Measurements from ENCODE around the gene OPN4. TPM values are rescaled to one million over a fixed set of nuclear protein-coding genes. Genes with fewer than 3 reads are reported as not detected.

OPN4 gene
- total and polyA plus RNA-seq, 2 of the 8 experiments (the other 6 are each of a cell fraction or from before 2014, with no cell fraction given), result not detected

GRCh38 chr10:86661161-86662025 lies 7.0 kb downstream of the OPN4 start:
- H3K23me2 ChIP-seq (ENCODE audit: low read depth, low read length), result no peaks in the 10 kb centered on the region
- H4K20me1 ChIP-seq (replicated peaks in 1 of 2; ENCODE audit: control insufficient read depth in 1 of 2, insufficient read depth in 2 of 2, low read length in 2 of 2), result no peaks in the 10 kb centered on the region
- H3K4ac ChIP-seq (replicated peaks; ENCODE audit: insufficient read length, low read depth, low read length), result no peak overlapping the region
- ChIA-PET POLR2A (ENCODE audit: partially characterized antibody) (no interaction called here), CTCF (ENCODE audit: partially characterized antibody) (interaction anchor here (0.6 to 13.4 kb wide), 11 partner anchors 11 to 305 kb away, joined by 3 to 105 read pairs (median 7); no protein-coding TSS in a partner anchor)
- H4K5ac ChIP-seq (ENCODE audit: insufficient read length, low read depth, low read length), result no peak overlapping the region
- H4K91ac ChIP-seq (replicated peaks; ENCODE audit: insufficient read length, low read length), result no peak overlapping the region
- H3K4me1 ChIP-seq (replicated peaks in 1 of 4; ENCODE audit: control insufficient read depth in 3 of 4, insufficient read depth in 4 of 4, low read length in 3 of 4), result peaks cover 0 to 5% (median 0%) of the 10 kb centered on the region in 4 experiments; a peak in 2 of 7 replicates
- H3K9ac ChIP-seq (replicated peaks in 1 of 4; ENCODE audit: extremely low read depth in 1 of 4, low read depth in 3 of 4, low read length in 3 of 4), result no peak overlapping the region
- no peak overlapping the region for H3K4me2 ChIP-seq (ENCODE audit: insufficient read depth in 1 of 2, low read depth in 2 of 2, low read length in 2 of 2)
- no peak overlapping the region for H2BK15ac ChIP-seq (ENCODE audit: low read length)
- no peak overlapping the region for H3K4me3 ChIP-seq (ENCODE audit: extremely low read depth in 1 of 4, insufficient read depth in 2 of 4, low read depth in 3 of 4, low read length in 4 of 4)
- no peak overlapping the region for H2BK12ac ChIP-seq (ENCODE audit: low read depth, low read length)
- 86% methylated on average over 16 of the region's 17 CpGs; no CpG with 5 or more reads in 1 of the 2 experiments for WGBS, 2 experiments (ENCODE audit: extremely low coverage in 1 of 2, insufficient coverage in 1 of 2, insufficient read length in 1 of 2, insufficient replicate concordance in 2 of 2, low coverage in 1 of 2, low lambda C conversion rate in 2 of 2, missing lambda C conversion rate in 1 of 2)
- H3K79me2 ChIP-seq (ENCODE audit: control insufficient read depth in 1 of 2, insufficient read depth in 2 of 2, low read length in 2 of 2), result no peaks in the 10 kb centered on the region
- H4K8ac ChIP-seq (ENCODE audit: extremely low read depth, insufficient read depth, low read length), result no peak overlapping the region
- no peak overlapping the region; the same call in 1 of the 2 replicates for H3K18ac ChIP-seq (ENCODE audit: extremely low read depth, low read length)
- no peak overlapping the region for H3K27ac ChIP-seq (ENCODE audit: low read depth, low read length)
- no peak overlapping the region for H2AK5ac ChIP-seq (ENCODE audit: low read depth, low read length)
- no peak overlapping the region for H3K14ac ChIP-seq (ENCODE audit: insufficient read length)
- H3K27me3 ChIP-seq (replicated peaks in 1 of 4; ENCODE audit: control insufficient read depth in 3 of 4, extremely low read depth in 1 of 4, insufficient read depth in 3 of 4, low read length in 3 of 4), result no peaks in the 10 kb centered on the region
- H3K23ac ChIP-seq (ENCODE audit: insufficient read length), result no peak overlapping the region
- no peak overlapping the region for H2AFZ ChIP-seq (ENCODE audit: low read length)
- H2BK5ac ChIP-seq (ENCODE audit: low read depth, low read length), result no peak overlapping the region
- H3K56ac ChIP-seq (replicated peaks; ENCODE audit: insufficient read length, low read depth, low read length), result no peak overlapping the region
- no peak overlapping the region for H2BK20ac ChIP-seq (ENCODE audit: low read length)
- FAIRE-seq (no peak), DNase-seq (ENCODE audit: low read depth in 1 of 2, low spot score in 2 of 2) (no peak)
- no peaks in the 10 kb centered on the region for H3K36me3 ChIP-seq (ENCODE audit: control insufficient read depth in 2 of 4, insufficient read depth in 4 of 4, low read length in 3 of 4)
- no peak overlapping the region for H2BK120ac ChIP-seq (replicated peaks; ENCODE audit: low read depth, low read length)
- no peaks in the 10 kb centered on the region for H3K9me3 ChIP-seq (ENCODE audit: insufficient read depth in 2 of 2, low read depth in 1 of 2, low read length in 1 of 2)
- no peaks in the 10 kb centered on the region for H3K79me1 ChIP-seq (ENCODE audit: low read depth, low read length)
- no peak for TF ChIP-seq MAX (IDR thresholded peaks at IDR 0.05)
- no peak for TF ChIP-seq CBX8 (IDR thresholded peaks at IDR 0.05; ENCODE audit: borderline replicate concordance, low read depth, low read length)
- no peak for TF ChIP-seq HDAC2 (IDR thresholded peaks at IDR 0.05; ENCODE audit: borderline replicate concordance in 1 of 2, low read depth in 2 of 2, low read length in 2 of 2)
- TF ChIP-seq EP300 (IDR thresholded peaks at IDR 0.05; ENCODE audit: borderline replicate concordance in 1 of 2, low read depth in 2 of 2, low read length in 2 of 2), result no peak
- no peak for TF ChIP-seq SIX5 (IDR thresholded peaks at IDR 0.05; ENCODE audit: low read depth, low read length)
- no peak for TF ChIP-seq KDM5A (IDR thresholded peaks at IDR 0.05; ENCODE audit: low read length)
- no peak for TF ChIP-seq BCL11A (IDR thresholded peaks at IDR 0.05; ENCODE audit: low read depth in 2 of 2, low read length in 2 of 2)
- no peak for TF ChIP-seq RAD21 (IDR thresholded peaks at IDR 0.05 in 1 of 2, conservative IDR thresholded peaks at IDR 0.05 in 1 of 2; ENCODE audit: low read depth in 2 of 2, low read length in 2 of 2)
- no peak for TF ChIP-seq POU5F1 (IDR thresholded peaks at IDR 0.05; ENCODE audit: low read depth, low read length)

All from H1 (cell line).